ENCODE measurements around the gene SPECC1.

- TF ChIP-seq POLR2A (IDR thresholded peaks at IDR 0.05) (no peak), CTCF (IDR thresholded peaks at IDR 0.05) (no peak)
Observed at GRCh38 chr17:20091174-20092029, 82.2 kb downstream of the SPECC1 start.
